Measurements from ENCODE around the gene ASB15.

- TF ChIP-seq CTCF (conservative IDR thresholded peaks at IDR 0.05 in 1 of 2, IDR thresholded peaks at IDR 0.05 in 1 of 2; ENCODE audit: extremely low read depth in 1 of 2, insufficient read depth in 1 of 2, low read depth in 1 of 2, low read length in 2 of 2) (no peak), EZH2 (IDR thresholded peaks at IDR 0.05; ENCODE audit: borderline replicate concordance, low read length) (no peak)
Observed at GRCh38 chr7:123643495-123644441, 42.1 kb downstream of the ASB15 start.
